Right renal pelvis (tissue), 4 donors: ENCODE measurements around the gene PPP3CB. TPM values are rescaled to one million over a fixed set of nuclear protein-coding genes. Genes with fewer than 3 reads are reported as not detected.

ENCODE experiments used
- DNase-seq, 4 donors: peaks; one replicate each; pipeline ENCODE4 v3.0.0-alpha.2; 2013; ENCODE audit warnings: low read depth in 4 of 4, low spot score in 3 of 4, missing footprints in 1 of 4
- polyA plus RNA-seq, 4 donors: library from polyadenylated mRNA; unstranded; fragments of 120-200 nt; gene quantifications; one replicate each; pipeline ENCODE4 v1.2.1, GENCODE V29; 2013; ENCODE audit not compliant: insufficient read length in 4 of 4

Gene PPP3CB
- polyA plus RNA-seq, result 10 to 100 TPM; 59.6 to 76.9 (median 70.7) TPM

GRCh38 chr10:73495884-73496674 lies at the start of gene PPP3CB:
TSS of gene PPP3CB (minus strand) at chr10:73496024. CDS start at chr10:73495889, 135 bp downstream.
- peak; percentile 82 to 94 (median 92) for DNase-seq

- DNase-seq, result no peak
Measured at GRCh38 chr10:73545357-73545756, 49.5 kb upstream of the PPP3CB start.

GRCh38 chr10:73537709-73538108 lies 41.9 kb upstream of the PPP3CB start:
- DNase-seq, result no peak

GRCh38 chr10:73537288-73537687 lies 41.5 kb upstream of the PPP3CB start:
- no peak for DNase-seq

- no peak for DNase-seq
Measured at GRCh38 chr10:73534857-73535256, 39.0 kb upstream of the PPP3CB start.

GRCh38 chr10:73529089-73529832 lies 33.4 kb upstream of the PPP3CB start:
- DNase-seq, result peak; percentile 31 to 61 (median 46)

GRCh38 chr10:73522263-73522662 lies 26.4 kb upstream of the PPP3CB start:
- DNase-seq, result no peak

GRCh38 chr10:73519336-73519735 lies 23.5 kb upstream of the PPP3CB start:
- no peak for DNase-seq

GRCh38 chr10:73517166-73517888 lies 21.5 kb upstream of the PPP3CB start:
- DNase-seq, result no peak

- DNase-seq, result no peak
Measured at GRCh38 chr10:73512207-73512743, 16.5 kb upstream of the PPP3CB start.

GRCh38 chr10:73509695-73510094 lies 13.9 kb upstream of the PPP3CB start:
- DNase-seq, result no peak

- no peak for DNase-seq
Measured at GRCh38 chr10:73506491-73506890, 10.7 kb upstream of the PPP3CB start.

- no peak for DNase-seq
Measured at GRCh38 chr10:73506074-73506473, 10.2 kb upstream of the PPP3CB start.

- DNase-seq, result no peak
Measured at GRCh38 chr10:73503037-73503436, 7.2 kb upstream of the PPP3CB start.

GRCh38 chr10:73501651-73502050 lies 5.8 kb upstream of the PPP3CB start:
- no peak for DNase-seq

- DNase-seq, result no peak
Measured at GRCh38 chr10:73497623-73498022, 1.8 kb upstream of the PPP3CB start.

- peak; percentile 43 to 57 (median 50) for DNase-seq
Measured at GRCh38 chr10:73495226-73495883, 469 bp downstream of the PPP3CB start.

GRCh38 chr10:73494877-73495225 lies 973 bp downstream of the PPP3CB start:
- no peak for DNase-seq

- no peak for DNase-seq
Measured at GRCh38 chr10:73494213-73494612, 1.6 kb downstream of the PPP3CB start.

GRCh38 chr10:73493781-73494180 lies 2.0 kb downstream of the PPP3CB start:
- no peak for DNase-seq
